Smooth muscle cell (in vitro differentiated cells): ENCODE data around the gene LRWD1. TPM values are rescaled to one million over a fixed set of nuclear protein-coding genes. Genes with fewer than 3 reads are reported as not detected.
A peak's percentile ranks its signal among the peaks of the same experiment; 100 is the strongest.

Source experiments
- DNase-seq: peaks from one replicate; lab custom pipeline; 2025; ENCODE audit not compliant: unreplicated experiment; lab: John Stamatoyannopoulos, UW
- H2AFZ ChIP-seq: fragments of 200-600 bp; sonication (generic); 2 replicates; pipeline ENCODE4 v1.6.0; 2016; ENCODE audit warnings: antibody characterized with exemption, low read depth, mild to moderate bottlenecking
- H3F3A ChIP-seq: fragments of 200-600 bp; sonication (generic); 2 replicates; pipeline ENCODE4 v1.6.0; 2017; ENCODE audit warnings: antibody characterized with exemption, low read depth
- H3K27ac ChIP-seq: fragments of 200-600 bp; sonication (generic); 2 replicates; pipeline ENCODE4 v1.5.1; 2016; ENCODE audit warnings: low read depth, mild to moderate bottlenecking
- H3K27me3 ChIP-seq: fragments of 200-600 bp; sonication (generic); 2 replicates; pipeline ENCODE4 v1.6.1; 2016; ENCODE audit warnings: low read depth, mild to moderate bottlenecking
- H3K36me3 ChIP-seq: fragments of 200-600 bp; sonication (generic); 2 replicates; pipeline ENCODE4 v1.5.1; 2016; ENCODE audit warnings: low read depth
- H3K4me1 ChIP-seq: fragments of 200-600 bp; sonication (generic); 2 replicates; pipeline ENCODE4 v1.5.1; 2016; ENCODE audit warnings: low read depth
- H3K4me2 ChIP-seq: fragments of 200-600 bp; sonication (generic); 2 replicates; pipeline ENCODE4 v1.6.0; 2016; ENCODE audit warnings: mild to moderate bottlenecking
- H3K4me3 ChIP-seq: fragments of 200-600 bp; sonication (generic); 2 replicates; pipeline ENCODE4 v1.5.1; 2016; ENCODE audit warnings: mild to moderate bottlenecking
- H3K79me2 ChIP-seq: fragments of 200-600 bp; sonication (generic); 2 replicates; pipeline ENCODE4 v1.6.0; 2016; ENCODE audit warnings: low read depth, mild to moderate bottlenecking
- H3K9ac ChIP-seq: fragments of 200-600 bp; sonication (generic); 2 replicates; pipeline ENCODE4 v1.6.0; 2016; ENCODE audit warnings: low read depth
- H3K9me3 ChIP-seq: fragments of 200-600 bp; sonication (generic); replicated peaks from 2 replicates; pipeline ENCODE4 v1.5.1; 2016; ENCODE audit warnings: low read depth
- H4K20me1 ChIP-seq: fragments of 200-600 bp; sonication (generic); 2 replicates; pipeline ENCODE4 v1.6.0; 2016; ENCODE audit warnings: low read depth
- CTCF ChIP-seq: fragments of 200-600 bp; sonication (generic); IDR thresholded peaks from 2 replicates; pipeline ENCODE4 v1.5.1; 2017; ENCODE audit warnings: borderline replicate concordance, mild to moderate bottlenecking, antibody characterized with exemption; ENCODE audit not compliant: insufficient read depth, poor library complexity, severe bottlenecking
- WGBS: methylation state at CpG from one replicate; pipeline ENCODE4 v1.1.7; 2016; ENCODE audit warnings: low lambda C conversion rate; 5-methylcytosine and 5-hydroxymethylcytosine counted together
- polyA plus RNA-seq: library from polyadenylated mRNA; unstranded; fragments of >200 nt; fragmentation: Nextera tagmentation; extraction: Ambion mirVana; gene quantifications from 2 replicates; pipeline ENCODE4 v1.2.1, GENCODE V29; 2016
- total RNA-seq: library from RNA; depleted of rRNA; stranded (reverse); fragments of >200 nt; gene quantifications from 2 replicates; pipeline ENCODE4 v1.2.3, GENCODE V29; 2014

Gene LRWD1
- total and polyA plus RNA-seq, 2 experiments from 2014 or later: 13.1 to 21.2 TPM

GRCh38 chr7:102429141-102429899 lies 35.5 kb upstream of the LRWD1 start:
- TF ChIP-seq CTCF: no peak
- Histone ChIP-seq H3F3A (peaks cover 25% of the 10 kb centered on the region), H3K4me1 (peaks cover 10% of the 10 kb centered on the region), H3K4me3 (no peak overlapping the region), H3K9me3 (no peaks in the 10 kb centered on the region), H3K79me2 (peaks cover 2% of the 10 kb centered on the region), H3K36me3 (no peaks in the 10 kb centered on the region), H2AFZ (no peak overlapping the region), H3K9ac (no peak overlapping the region), H3K27ac (no peak overlapping the region), H4K20me1 (peaks cover 2% of the 10 kb centered on the region), H3K4me2 (no peak overlapping the region), H3K27me3 (no peaks in the 10 kb centered on the region)
- WGBS: 96% methylated on average over 10 of the region's 10 CpGs
- no peak for DNase-seq

GRCh38 chr7:102431617-102432298 lies 33.0 kb upstream of the LRWD1 start:
- peak overlapping the region; percentile 98 for H3K4me2 ChIP-seq
- H3K4me3 ChIP-seq: no peak overlapping the region
- TF ChIP-seq CTCF: no peak
- H3K9me3 ChIP-seq: no peaks in the 10 kb centered on the region
- DNase-seq: peak; percentile 6
- peaks cover 19% of the 10 kb centered on the region for H3K79me2 ChIP-seq
- H3K27ac ChIP-seq: peak overlapping the region; percentile 95
- no peak overlapping the region for H2AFZ ChIP-seq
- peaks cover 25% of the 10 kb centered on the region for H3F3A ChIP-seq
- H3K4me1 ChIP-seq: peaks cover 11% of the 10 kb centered on the region
- 24% methylated on average over 17 of the region's 17 CpGs for WGBS
- no peaks in the 10 kb centered on the region for H3K36me3 ChIP-seq
- no peaks in the 10 kb centered on the region for H3K27me3 ChIP-seq
- H3K9ac ChIP-seq: peak overlapping the region; percentile 56
- H4K20me1 ChIP-seq: no peaks in the 10 kb centered on the region

GRCh38 chr7:102432442-102433218 lies 32.2 kb upstream of the LRWD1 start:
- TF ChIP-seq CTCF: no peak
- H3K9ac ChIP-seq: peak overlapping the region; percentile 96
- H2AFZ ChIP-seq: no peak overlapping the region
- H3K9me3 ChIP-seq: no peaks in the 10 kb centered on the region
- no peak for DNase-seq
- H3K4me3 ChIP-seq: peak overlapping the region; percentile 70
- peak overlapping the region; percentile 98 for H3K4me2 ChIP-seq
- H3K36me3 ChIP-seq: no peaks in the 10 kb centered on the region
- peak overlapping the region; percentile 95 for H3K27ac ChIP-seq
- peaks cover 19% of the 10 kb centered on the region for H3K79me2 ChIP-seq
- WGBS: 33% methylated on average over 27 of the region's 27 CpGs
- H3F3A ChIP-seq: peaks cover 25% of the 10 kb centered on the region
- H3K4me1 ChIP-seq: peaks cover 11% of the 10 kb centered on the region
- H4K20me1 ChIP-seq: no peaks in the 10 kb centered on the region
- no peaks in the 10 kb centered on the region for H3K27me3 ChIP-seq
